ENCODE results near the gene FNBP1.
A peak's percentile ranks its signal among the peaks of the same experiment; 100 is the strongest.

GRCh38 chr9:130028493-130029222 is 14.3 kb downstream of the FNBP1 start:
- TF ChIP-seq POLR2A (IDR thresholded peaks at IDR 0.05; ENCODE audit: low read depth, low read length): peak; percentile 22; the same call in 1 of the 2 replicates
- TF ChIP-seq CTCF (IDR thresholded peaks at IDR 0.05 in 2 of 3, conservative IDR thresholded peaks at IDR 0.05 in 1 of 3; ENCODE audit: control insufficient read depth in 2 of 3, extremely low read depth in 1 of 3, insufficient read depth in 1 of 3, low read depth in 3 of 3, low read length in 3 of 3): no peak
- TF ChIP-seq ZNF24 (IDR thresholded peaks at IDR 0.05): no peak
- no peak for TF ChIP-seq CBX3 (IDR thresholded peaks at IDR 0.05; ENCODE audit: borderline replicate concordance, low read depth)
- no peak for TF ChIP-seq BRCA1 (IDR thresholded peaks at IDR 0.05; ENCODE audit: low read depth, low read length)
- TF ChIP-seq RFX5 (IDR thresholded peaks at IDR 0.05; ENCODE audit: low read depth, low read length): no peak
- TF ChIP-seq RUNX3 (IDR thresholded peaks at IDR 0.05; ENCODE audit: low read length): no peak
- no peak for TF ChIP-seq RCOR1 (conservative IDR thresholded peaks at IDR 0.05; ENCODE audit: low read depth, low read length)
- TF ChIP-seq POLR2AphosphoS5 (IDR thresholded peaks at IDR 0.05; ENCODE audit: low read length): no peak
- TF ChIP-seq YY1 (IDR thresholded peaks at IDR 0.05; ENCODE audit: low read depth, low read length): no peak
- no peak for TF ChIP-seq MTA3 (IDR thresholded peaks at IDR 0.05; ENCODE audit: borderline replicate concordance, low read length)
- no peak for TF ChIP-seq CREM (IDR thresholded peaks at IDR 0.05; ENCODE audit: low read depth)
- TF ChIP-seq BCL3 (IDR thresholded peaks at IDR 0.05; ENCODE audit: borderline replicate concordance, insufficient read depth, low read depth, low read length, poor library complexity, severe bottlenecking): no peak
- no peak for TF ChIP-seq EP300 (IDR thresholded peaks at IDR 0.05; ENCODE audit: borderline replicate concordance in 1 of 2, control insufficient read depth in 1 of 2, low read depth in 2 of 2, low read length in 2 of 2)
